GM06990 (cell line): ENCODE data around the gene PIP5K1B.
"Not testable (repeated sequence)": the region's sequence is repeated elsewhere in the genome, so short reads cannot be mapped to it uniquely, and the experiment has no call there.

Source experiments
- DNase-seq: peaks from one replicate; pipeline ENCODE4 v3.0.0-alpha.2; 2011; ENCODE audit not compliant: insufficient read length; ENCODE audit errors: extremely low read depth
- H3K27me3 ChIP-seq: replicated peaks from 2 replicates; pipeline ENCODE4 v1.6.0; 2011; ENCODE audit warnings: low read length; ENCODE audit not compliant: control insufficient read depth, insufficient read depth
- H3K36me3 ChIP-seq: 2 replicates; pipeline ENCODE4 v1.5.1; 2011; ENCODE audit warnings: low read length; ENCODE audit not compliant: control insufficient read depth, insufficient read depth
- H3K4me3 ChIP-seq: replicated peaks from 2 replicates; pipeline ENCODE4 v1.5.1; 2011; ENCODE audit warnings: low read depth, mild to moderate bottlenecking, control low read depth, low read length
- CTCF ChIP-seq: IDR thresholded peaks from 2 replicates; pipeline ENCODE4 v1.5.1; 2011; ENCODE audit warnings: low read length, control low read depth, mild to moderate bottlenecking, inconsistent platforms; ENCODE audit not compliant: insufficient read depth, poor library complexity, severe bottlenecking

PIP5K1B gene

GRCh38 chr9:69045821-69046220, 340.8 kb downstream of the PIP5K1B start:
- no peak for DNase-seq
- TF ChIP-seq CTCF = no peak
- Histone ChIP-seq H3K36me3 (peaks cover 11% of the 10 kb centered on the region), H3K27me3 (no peaks in the 10 kb centered on the region), H3K4me3 (no peak overlapping the region)

- DNase-seq = no peak
- H3K36me3 ChIP-seq = peaks cover 11% of the 10 kb centered on the region
- no peak for TF ChIP-seq CTCF
- no peak overlapping the region for H3K4me3 ChIP-seq
- H3K27me3 ChIP-seq = no peaks in the 10 kb centered on the region
Measured at GRCh38 chr9:69046723-69047122, 341.7 kb downstream of the PIP5K1B start.

GRCh38 chr9:69047371-69047770, 342.3 kb downstream of the PIP5K1B start:
- no peaks in the 10 kb centered on the region for H3K27me3 ChIP-seq
- DNase-seq = no peak
- no peak overlapping the region for H3K4me3 ChIP-seq
- peaks cover 11% of the 10 kb centered on the region for H3K36me3 ChIP-seq
- no peak for TF ChIP-seq CTCF

GRCh38 chr9:69049094-69049493, 344.1 kb downstream of the PIP5K1B start:
- DNase-seq = no peak
- Histone ChIP-seq H3K36me3 (peaks cover 11% of the 10 kb centered on the region), H3K27me3 (no peaks in the 10 kb centered on the region), H3K4me3 (no peak overlapping the region)
- TF ChIP-seq CTCF = no peak

- H3K36me3 ChIP-seq = peaks cover 11% of the 10 kb centered on the region
- H3K4me3 ChIP-seq, DNase-seq, H3K27me3 ChIP-seq: not testable (repeated sequence)
Measured at GRCh38 chr9:69050936-69051335, 345.9 kb downstream of the PIP5K1B start.

- Histone ChIP-seq H3K27me3 (no peaks in the 10 kb centered on the region), H3K36me3 (no peaks in the 10 kb centered on the region; the same call in 1 of the 2 replicates), H3K4me3 (no peak overlapping the region)
- no peak for TF ChIP-seq CTCF
- DNase-seq = no peak
Measured at GRCh38 chr9:69054989-69055388, 349.9 kb downstream of the PIP5K1B start.
